ENCODE data around the gene TMEM81. TPM values are rescaled to one million over a fixed set of nuclear protein-coding genes. Genes with fewer than 3 reads are reported as not detected.

Gene TMEM81
- total RNA-seq, 120 experiments from 2014 or later: 4.7 to 14.8 (median 8.4) TPM

Other genes with a start within 250 kb of the TMEM81 start
- 100 to 1,000 TPM; 229 to 728 (median 364) TPM for gene NFASC, start 213.6 kb downstream of the TMEM81 start, total RNA-seq
- gene CNTN2, start 41.2 kb downstream of the TMEM81 start, total RNA-seq: 1,000 to 10,000 TPM in 1 of 120 experiments, 100 to 1,000 TPM in 115, 10 to 100 TPM in 4; 87.4 to 1,120 (median 263) TPM
- 10 to 100 TPM; 14.3 to 46.6 (median 24.8) TPM for gene RBBP5, start 37.5 kb upstream of the TMEM81 start, total RNA-seq
- gene DSTYK, start 127.2 kb upstream of the TMEM81 start, total RNA-seq: 10 to 100 TPM; 28.0 to 49.3 (median 39.9) TPM
- gene TMCC2, start 143.5 kb upstream of the TMEM81 start, total RNA-seq: 100 to 1,000 TPM in 42 of 120 experiments, 10 to 100 TPM in 78; 52.9 to 143 (median 93.9) TPM
- 1 to 10 TPM in 102 of 120 experiments, under 1 TPM in 18; 0.55 to 5.2 (median 1.7) TPM for gene NUAK2, start 237.3 kb upstream of the TMEM81 start, total RNA-seq

All from dorsolateral prefrontal cortex (tissue), 118 donors.